PC-9 (cell line): ENCODE data around the gene RNF38. TPM values are rescaled to one million over a fixed set of nuclear protein-coding genes. Genes with fewer than 3 reads are reported as not detected.

Experiments
- BruUV-seq: library from RNA; stranded (reverse); fragments of 400-500 nt; replicated peaks from 2 replicates; lab custom pipeline; 2021; lab: Mats Ljungman, UMichigan
- CTCF ChIA-PET: fragments of 300-600 bp; sonication (Branson Sonifier 250); formaldehyde crosslinking; loops from one replicate; lab custom pipeline; 2022; ENCODE audit warnings: antibody characterized with exemption; lab: Charles Lee
- POLR2A ChIA-PET: fragments of 300-600 bp; sonication (Branson Sonifier 250); formaldehyde crosslinking; loops from one replicate; lab custom pipeline; 2022; ENCODE audit warnings: antibody characterized with exemption; ENCODE audit not compliant: unreplicated experiment; lab: Charles Lee
- DNase-seq, 2 experiments: peaks; one replicate each; pipeline versions ENCODE4 v3.0.0 to v3.0.0-alpha.2; 2015 to 2022; ENCODE audit warnings: mixed read lengths in 1 of 2
- H2AFZ ChIP-seq: fragments of 200-600 bp; sonication (generic); 2 replicates; pipeline ENCODE4 v1.8.1; 2017; ENCODE audit warnings: antibody characterized with exemption
- H3F3A ChIP-seq: fragments of 200-600 bp; sonication (generic); 2 replicates; pipeline ENCODE4 v1.8.1; 2017; ENCODE audit warnings: antibody characterized with exemption, mild to moderate bottlenecking, low read depth; ENCODE audit not compliant: insufficient read depth
- H3K27ac ChIP-seq: fragments of 200-600 bp; sonication (generic); 2 replicates; pipeline ENCODE4 v1.6.1; 2016; ENCODE audit warnings: mixed run types
- H3K27me3 ChIP-seq: fragments of 200-600 bp; sonication (generic); 2 replicates; pipeline ENCODE4 v1.6.1; 2016; ENCODE audit warnings: low read depth, mixed run types; ENCODE audit not compliant: insufficient read depth
- H3K36me3 ChIP-seq: fragments of 200-600 bp; sonication (generic); 2 replicates; pipeline ENCODE4 v1.6.1; 2016; ENCODE audit warnings: low read depth, mixed run types
- H3K4me1 ChIP-seq: fragments of 200-600 bp; sonication (generic); replicated peaks from 2 replicates; pipeline ENCODE4 v1.6.1; 2016; ENCODE audit warnings: mixed run types; ENCODE audit not compliant: insufficient read depth
- H3K4me2 ChIP-seq: fragments of 200-600 bp; sonication (generic); 2 replicates; pipeline ENCODE4 v1.6.1; 2017; ENCODE audit warnings: mixed run types
- H3K4me3 ChIP-seq: fragments of 200-600 bp; sonication (generic); 2 replicates; pipeline ENCODE4 v1.6.1; 2016; ENCODE audit warnings: mixed run types
- H3K79me2 ChIP-seq: fragments of 200-600 bp; sonication (generic); 2 replicates; pipeline ENCODE4 v1.6.1; 2017; ENCODE audit warnings: low read depth, mixed run types
- H3K9me2 ChIP-seq: fragments of 200-600 bp; sonication (generic); 2 replicates; pipeline ENCODE4 v1.8.1; 2017; ENCODE audit warnings: mild to moderate bottlenecking; ENCODE audit not compliant: insufficient read depth
- H3K9me3 ChIP-seq: fragments of 200-600 bp; sonication (generic); 2 replicates; pipeline ENCODE4 v1.8.1; 2016; ENCODE audit warnings: low read depth; ENCODE audit not compliant: insufficient read depth
- H4K20me1 ChIP-seq: fragments of 200-600 bp; sonication (generic); 2 replicates; pipeline ENCODE4 v1.8.1; 2017; ENCODE audit not compliant: insufficient read depth
- EZH2 ChIP-seq: fragments of 200-600 bp; sonication (generic); IDR thresholded peaks from 2 replicates; pipeline ENCODE4 v1.8.0; 2017; ENCODE audit warnings: antibody characterized with exemption, low read depth
- intact Hi-C: fragments of 100-400 bp; cut with micrococcal nuclease; formaldehyde crosslinking; loops from one replicate; pipeline ENCODE4 v1.10.0; 2022; ENCODE audit not compliant: unreplicated experiment
- total RNA-seq: library from RNA; stranded (reverse); gene quantifications from 2 replicates; pipeline ENCODE4 v1.2.3, GENCODE V29; 2021
- TF ChIP-seq, protein P1 (sequence below): fragments of 200-600 bp; sonication (generic); conservative IDR thresholded peaks from 2 replicates; pipeline ENCODE4 v1.6.1; 2017; ENCODE audit warnings: mixed run types, antibody characterized with exemption, mild to moderate bottlenecking, moderate library complexity

RNF38 gene
- total RNA-seq, 1 experiment from 2014 or later = 17.5 TPM

DNA sequence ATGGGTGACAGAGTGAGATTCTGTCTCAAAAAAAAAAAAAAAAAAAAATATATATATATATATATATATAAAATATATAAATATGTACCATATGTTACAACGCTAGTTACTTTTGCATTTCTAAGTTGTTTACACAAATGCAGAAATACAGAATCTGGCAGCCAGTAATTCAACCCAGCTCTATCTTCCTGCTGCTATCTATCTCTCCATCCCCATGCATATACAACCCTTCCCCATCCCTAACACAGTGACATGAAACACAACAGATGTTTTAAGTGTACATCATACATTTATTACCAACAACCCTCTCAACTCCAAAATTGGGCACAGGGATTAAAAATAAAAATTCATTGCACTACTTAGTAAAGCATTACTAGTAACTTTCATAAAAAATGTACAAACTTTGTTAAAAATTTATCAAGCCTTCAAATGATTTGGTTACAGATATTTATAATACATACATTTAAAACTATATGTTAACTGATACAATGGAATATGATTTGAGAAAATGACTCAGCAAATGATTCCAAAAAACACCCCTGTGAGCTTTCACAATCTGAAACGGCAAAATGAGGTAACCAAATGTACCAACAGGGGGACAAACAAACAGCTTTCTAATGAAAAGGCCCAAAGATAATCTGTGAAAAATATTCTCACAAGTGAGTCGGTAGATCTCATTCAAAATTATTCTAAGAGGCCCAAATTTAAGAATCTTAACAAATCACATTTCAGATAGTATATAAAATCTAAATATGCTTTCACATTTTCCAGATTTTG, 63.8 kb downstream of the RNF38 start:
- no peaks in the 10 kb centered on the region for H3K9me3 ChIP-seq
- no peak overlapping the region for H3K4me2 ChIP-seq
- intact Hi-C loops = no loop called here
- no peaks in the 10 kb centered on the region for H4K20me1 ChIP-seq
- TF ChIP-seq, protein P1, sequence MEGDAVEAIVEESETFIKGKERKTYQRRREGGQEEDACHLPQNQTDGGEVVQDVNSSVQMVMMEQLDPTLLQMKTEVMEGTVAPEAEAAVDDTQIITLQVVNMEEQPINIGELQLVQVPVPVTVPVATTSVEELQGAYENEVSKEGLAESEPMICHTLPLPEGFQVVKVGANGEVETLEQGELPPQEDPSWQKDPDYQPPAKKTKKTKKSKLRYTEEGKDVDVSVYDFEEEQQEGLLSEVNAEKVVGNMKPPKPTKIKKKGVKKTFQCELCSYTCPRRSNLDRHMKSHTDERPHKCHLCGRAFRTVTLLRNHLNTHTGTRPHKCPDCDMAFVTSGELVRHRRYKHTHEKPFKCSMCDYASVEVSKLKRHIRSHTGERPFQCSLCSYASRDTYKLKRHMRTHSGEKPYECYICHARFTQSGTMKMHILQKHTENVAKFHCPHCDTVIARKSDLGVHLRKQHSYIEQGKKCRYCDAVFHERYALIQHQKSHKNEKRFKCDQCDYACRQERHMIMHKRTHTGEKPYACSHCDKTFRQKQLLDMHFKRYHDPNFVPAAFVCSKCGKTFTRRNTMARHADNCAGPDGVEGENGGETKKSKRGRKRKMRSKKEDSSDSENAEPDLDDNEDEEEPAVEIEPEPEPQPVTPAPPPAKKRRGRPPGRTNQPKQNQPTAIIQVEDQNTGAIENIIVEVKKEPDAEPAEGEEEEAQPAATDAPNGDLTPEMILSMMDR = no peak
- no peak for TF ChIP-seq EZH2
- POLR2A ChIA-PET = interaction anchor here (0.6 kb wide), 1 partner anchor 18 kb away, joined by 3 read pairs; no protein-coding TSS in a partner anchor
- no peak overlapping the region for H3K27ac ChIP-seq
- H3K4me3 ChIP-seq = no peak overlapping the region
- no peaks in the 10 kb centered on the region for H3K4me1 ChIP-seq
- no peak for DNase-seq
- H3K36me3 ChIP-seq = no peaks in the 10 kb centered on the region; the same call in 1 of the 2 replicates
- no peaks in the 10 kb centered on the region for H3K79me2 ChIP-seq
- no peaks in the 10 kb centered on the region; the same call in 1 of the 2 replicates for H3F3A ChIP-seq
- no TSS peak for BruUV-seq
- H3K9me2 ChIP-seq = no peaks in the 10 kb centered on the region
- no peak overlapping the region for H2AFZ ChIP-seq
- H3K27me3 ChIP-seq = no peaks in the 10 kb centered on the region
- CTCF ChIA-PET = no interaction called here

- intact Hi-C loops = no loop called here
Observed at GRCh38 chr9:36332006-36332405, 68.1 kb downstream of the RNF38 start.

GRCh38 chr9:36328798-36329411, 71.2 kb downstream of the RNF38 start:
- no peak overlapping the region for H3K4me3 ChIP-seq
- no peaks in the 10 kb centered on the region for H3K9me2 ChIP-seq
- H3K36me3 ChIP-seq = no peaks in the 10 kb centered on the region
- DNase-seq = peak; percentile 29 to 65
- peak overlapping the region; percentile 38 for H3K4me2 ChIP-seq
- H3K27ac ChIP-seq = no peak overlapping the region
- H3K9me3 ChIP-seq = no peaks in the 10 kb centered on the region
- H3K79me2 ChIP-seq = no peaks in the 10 kb centered on the region
- ChIA-PET CTCF (interaction anchor here (0.5 kb wide), 1 partner anchor 69 kb away, joined by 3 read pairs; no protein-coding TSS in a partner anchor), POLR2A (no interaction called here)
- no peak for TF ChIP-seq EZH2
- TF ChIP-seq, protein P1 = peak; percentile 88
- BruUV-seq = no TSS peak
- H3F3A ChIP-seq = no peaks in the 10 kb centered on the region; the same call in 1 of the 2 replicates
- peaks cover 17% of the 10 kb centered on the region for H3K4me1 ChIP-seq
- intact Hi-C loops = loop anchor here (1.0 to 2.0 kb wide), 2 partner anchors 52 to 81 kb away; no protein-coding TSS in a partner anchor
- H3K27me3 ChIP-seq = no peaks in the 10 kb centered on the region
- H2AFZ ChIP-seq = no peak overlapping the region
- H4K20me1 ChIP-seq = no peaks in the 10 kb centered on the region

More at GRCh38 chr9:36332006-36332405, 68.1 kb downstream of the RNF38 start:
- no peaks in the 10 kb centered on the region for H3K9me3 ChIP-seq
- peaks cover 17% of the 10 kb centered on the region for H3K4me1 ChIP-seq
- POLR2A ChIA-PET = no interaction called here
- CTCF ChIA-PET = no interaction called here
- H4K20me1 ChIP-seq = no peaks in the 10 kb centered on the region
- H2AFZ ChIP-seq = no peak overlapping the region
- no peak for DNase-seq
- no peaks in the 10 kb centered on the region for H3K36me3 ChIP-seq
- H3K4me3 ChIP-seq = no peak overlapping the region
- no peak for TF ChIP-seq EZH2
- TF ChIP-seq, protein P1 = no peak
- no peaks in the 10 kb centered on the region for H3K9me2 ChIP-seq
- H3K27me3 ChIP-seq = no peaks in the 10 kb centered on the region
- no peaks in the 10 kb centered on the region for H3K79me2 ChIP-seq
- BruUV-seq = no TSS peak
- H3K4me2 ChIP-seq = no peak overlapping the region
- H3F3A ChIP-seq = no peaks in the 10 kb centered on the region; the same call in 1 of the 2 replicates
- H3K27ac ChIP-seq = no peak overlapping the region
